Astrocyte of the spinal cord (primary cell): Measurements from ENCODE around the gene SLC8A1.

Experiments used
- DNase-seq: peaks from one replicate; pipeline ENCODE4 v3.0.0; 2011; ENCODE audit warnings: low read depth, low spot score
- H3K4me3 ChIP-seq: 2 replicates; pipeline ENCODE4 v1.5.1; 2011; ENCODE audit warnings: low read depth, mild to moderate bottlenecking, low read length, moderate library complexity
- CTCF ChIP-seq: IDR thresholded peaks from 2 replicates; pipeline ENCODE4 v1.5.1; 2012; ENCODE audit warnings: low read depth, mild to moderate bottlenecking, low read length, inconsistent platforms
- in situ Hi-C: cut with HindIII; loops from 2 replicates; pipeline ENCODE4 v1.10.0; 2017; ENCODE audit warnings: low sequenced_read_pairs

Gene SLC8A1

GRCh38 chr2:40487602-40488001, 35.7 kb upstream of the SLC8A1 start:
- in situ Hi-C loops, result no loop called here
- peak; percentile 22 for DNase-seq
- TF ChIP-seq CTCF, result no peak
- no peak overlapping the region for H3K4me3 ChIP-seq

- H3K4me3 ChIP-seq, result no peak overlapping the region
- in situ Hi-C loops, result no loop called here
- no peak for TF ChIP-seq CTCF
- no peak for DNase-seq
Measured at GRCh38 chr2:40485854-40486253, 34.0 kb upstream of the SLC8A1 start.

- no peak for TF ChIP-seq CTCF
- in situ Hi-C loops, result no loop called here
- DNase-seq, result no peak
- H3K4me3 ChIP-seq, result no peak overlapping the region
Measured at GRCh38 chr2:40485318-40485717, 33.4 kb upstream of the SLC8A1 start.

GRCh38 chr2:40483549-40484243, 31.8 kb upstream of the SLC8A1 start:
- TF ChIP-seq CTCF, result no peak
- no peak for DNase-seq
- in situ Hi-C loops, result no loop called here
- no peak overlapping the region for H3K4me3 ChIP-seq

GRCh38 chr2:40480596-40480995, 28.7 kb upstream of the SLC8A1 start:
- TF ChIP-seq CTCF, result no peak
- in situ Hi-C loops, result no loop called here

GRCh38 chr2:40480073-40480472, 28.2 kb upstream of the SLC8A1 start:
- in situ Hi-C loops, result no loop called here
- TF ChIP-seq CTCF, result no peak
- DNase-seq, result no peak
- no peak overlapping the region for H3K4me3 ChIP-seq

More at GRCh38 chr2:40480596-40480995, 28.7 kb upstream of the SLC8A1 start:
- no peak for DNase-seq
- H3K4me3 ChIP-seq, result no peak overlapping the region

GRCh38 chr2:40477361-40477760, 25.5 kb upstream of the SLC8A1 start:
- H3K4me3 ChIP-seq, result no peak overlapping the region
- no peak for DNase-seq
- in situ Hi-C loops, result no loop called here
- TF ChIP-seq CTCF, result no peak
